Measurements from ENCODE around the gene CRYGB.

The CRYGB gene

DNA sequence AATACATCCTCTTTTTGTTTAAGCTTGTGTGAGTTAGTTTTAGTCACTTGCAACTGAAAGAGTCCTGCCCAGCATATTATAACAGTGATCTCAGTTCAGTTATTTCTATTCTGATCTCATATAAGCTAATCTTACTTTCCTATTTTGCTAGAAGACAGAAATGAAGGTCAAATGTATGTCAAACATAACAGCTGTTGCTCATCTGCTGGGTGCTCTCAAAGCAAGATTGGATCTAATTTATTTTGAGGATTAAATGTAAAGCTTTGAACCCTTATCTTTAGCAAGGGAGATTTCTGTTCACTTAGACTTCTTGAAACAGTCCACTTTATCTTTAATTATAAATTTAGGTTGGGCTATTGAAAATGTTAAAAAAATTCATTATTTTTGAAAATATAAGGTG lies 52.8 kb downstream of the CRYGB start:
- Histone ChIP-seq H3F3A (ENCODE audit: insufficient read depth, low read length) (no peaks in the 10 kb centered on the region), H3K27me3 (replicated peaks; ENCODE audit: insufficient read depth, low read length) (no peaks in the 10 kb centered on the region), H2AFZ (ENCODE audit: low read length) (no peak overlapping the region), H3K9me2 (replicated peaks; ENCODE audit: insufficient read depth, low read length) (no peaks in the 10 kb centered on the region), H3K9me3 (replicated peaks; ENCODE audit: insufficient read depth, low read length) (no peaks in the 10 kb centered on the region), H3K36me3 (replicated peaks; ENCODE audit: insufficient read depth, low read length) (no peaks in the 10 kb centered on the region), H3K79me2 (ENCODE audit: low read length) (no peaks in the 10 kb centered on the region), H3K27ac (ENCODE audit: low read length) (no peak overlapping the region), H3K9ac (ENCODE audit: low read length) (no peak overlapping the region), H3K4me3 (ENCODE audit: low read length) (no peak overlapping the region), H3K4me1 (ENCODE audit: low read length) (no peaks in the 10 kb centered on the region), H3K4me2 (ENCODE audit: low read depth, low read length) (no peak overlapping the region), H4K20me1 (ENCODE audit: insufficient read depth, low read length) (no peaks in the 10 kb centered on the region)
- DNase-seq: no peak
- no peak for TF ChIP-seq EZH2 (optimal IDR thresholded peaks at IDR 0.05; ENCODE audit: low read depth, low read length)
- TF ChIP-seq, protein P1, sequence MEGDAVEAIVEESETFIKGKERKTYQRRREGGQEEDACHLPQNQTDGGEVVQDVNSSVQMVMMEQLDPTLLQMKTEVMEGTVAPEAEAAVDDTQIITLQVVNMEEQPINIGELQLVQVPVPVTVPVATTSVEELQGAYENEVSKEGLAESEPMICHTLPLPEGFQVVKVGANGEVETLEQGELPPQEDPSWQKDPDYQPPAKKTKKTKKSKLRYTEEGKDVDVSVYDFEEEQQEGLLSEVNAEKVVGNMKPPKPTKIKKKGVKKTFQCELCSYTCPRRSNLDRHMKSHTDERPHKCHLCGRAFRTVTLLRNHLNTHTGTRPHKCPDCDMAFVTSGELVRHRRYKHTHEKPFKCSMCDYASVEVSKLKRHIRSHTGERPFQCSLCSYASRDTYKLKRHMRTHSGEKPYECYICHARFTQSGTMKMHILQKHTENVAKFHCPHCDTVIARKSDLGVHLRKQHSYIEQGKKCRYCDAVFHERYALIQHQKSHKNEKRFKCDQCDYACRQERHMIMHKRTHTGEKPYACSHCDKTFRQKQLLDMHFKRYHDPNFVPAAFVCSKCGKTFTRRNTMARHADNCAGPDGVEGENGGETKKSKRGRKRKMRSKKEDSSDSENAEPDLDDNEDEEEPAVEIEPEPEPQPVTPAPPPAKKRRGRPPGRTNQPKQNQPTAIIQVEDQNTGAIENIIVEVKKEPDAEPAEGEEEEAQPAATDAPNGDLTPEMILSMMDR (IDR thresholded peaks at IDR 0.05; ENCODE audit: low read length): no peak
- no peak for TF ChIP-seq EZH2phosphoT487 (IDR thresholded peaks at IDR 0.05; ENCODE audit: low read length)

Measured in MM.1S (cell line).